Activated T-cell treated with anti-CD3 and anti-CD28 coated beads for 4 hours (primary cell): ENCODE data around the gene ATP2A1.
"Not testable (repeated sequence)": the region's sequence is repeated elsewhere in the genome, so short reads cannot be mapped to it uniquely, and the experiment has no call there.

Experiments used
- DNase-seq: peaks from one replicate; pipeline ENCODE4 v3.0.0-alpha.2; 2020

ATP2A1 gene

GRCh38 chr16:28883221-28883996 lies 5.1 kb downstream of the ATP2A1 start:
- DNase-seq: no peak

GRCh38 chr16:28884045-28884444 lies 5.8 kb downstream of the ATP2A1 start:
- DNase-seq: no peak

- no peak for DNase-seq
These were observed 8.7 kb downstream of the ATP2A1 start for GRCh38 chr16:28886945-28887344.

- DNase-seq: not testable (repeated sequence)
These were observed 12.1 kb downstream of the ATP2A1 start for GRCh38 chr16:28890355-28890754.

- DNase-seq: no peak
These were observed 13.9 kb downstream of the ATP2A1 start for GRCh38 chr16:28891964-28892890.

- no peak for DNase-seq
These were observed 15.0 kb downstream of the ATP2A1 start for GRCh38 chr16:28893291-28893690.

- no peak for DNase-seq
These were observed 17.3 kb downstream of the ATP2A1 start for GRCh38 chr16:28895609-28896008.

- no peak for DNase-seq
These were observed 19.5 kb downstream of the ATP2A1 start for GRCh38 chr16:28897826-28898225.

GRCh38 chr16:28898266-28898665 lies 20.0 kb downstream of the ATP2A1 start:
- no peak for DNase-seq

- no peak for DNase-seq
These were observed 20.7 kb downstream of the ATP2A1 start for GRCh38 chr16:28898942-28899341.

- DNase-seq: no peak
These were observed 21.7 kb downstream of the ATP2A1 start for GRCh38 chr16:28899882-28900590.

GRCh38 chr16:28900601-28901000 lies 22.3 kb downstream of the ATP2A1 start:
- DNase-seq: no peak

GRCh38 chr16:28901862-28902261 lies 23.6 kb downstream of the ATP2A1 start:
- no peak for DNase-seq

GRCh38 chr16:28902909-28903308 lies 24.6 kb downstream of the ATP2A1 start:
- no peak for DNase-seq

- DNase-seq: no peak
These were observed 25.2 kb downstream of the ATP2A1 start for GRCh38 chr16:28903344-28904042.

- no peak for DNase-seq
These were observed 26.1 kb downstream of the ATP2A1 start for GRCh38 chr16:28904363-28904762.

- DNase-seq: no peak
These were observed 26.5 kb downstream of the ATP2A1 start for GRCh38 chr16:28904828-28905227.

GRCh38 chr16:28905229-28905754 lies 27.0 kb downstream of the ATP2A1 start:
- DNase-seq: no peak

GRCh38 chr16:28905800-28906372 lies 27.6 kb downstream of the ATP2A1 start:
- DNase-seq: no peak

GRCh38 chr16:28910086-28911031 lies 32.1 kb downstream of the ATP2A1 start:
- DNase-seq: no peak

GRCh38 chr16:28912558-28912957 lies 34.3 kb downstream of the ATP2A1 start:
- no peak for DNase-seq
